ENCODE measurements around the gene MACF1. TPM values are rescaled to one million over a fixed set of nuclear protein-coding genes. Genes with fewer than 3 reads are reported as not detected.

Gene MACF1
- total and polyA plus RNA-seq, 8 donors = 49.8 to 161 (median 89.1) TPM

- no peak for ATAC-seq
- FAIRE-seq = no peak
- Histone ChIP-seq H3K4me3 (no peak overlapping the region), H3K36me3 (no peaks in the 10 kb centered on the region), H3K4me1 (peaks cover 11 to 37% (median 15%) of the 10 kb centered on the region in 3 donors), H3K27ac (no peak overlapping the region), H3K9me3 (no peaks in the 10 kb centered on the region), H3K27me3 (no peaks in the 10 kb centered on the region)
- no peak for DNase-seq
- TF ChIP-seq CTCF (IDR thresholded peaks at IDR 0.05) = no peak
- intact Hi-C loops (cut with DNase I) = no loop called here
- 68 to 73% methylated on average over 1 of the region's 1 CpG for WGBS, 2 donors
Measured at GRCh38 chr1:39266792-39267191, 62.3 kb downstream of the MACF1 start.

GRCh38 chr1:39268112-39268581 is 63.7 kb downstream of the MACF1 start:
- FAIRE-seq (peak; percentile 41), DNase-seq (peak in 2 of 6 donors; percentile 9 to 17)

GRCh38 chr1:39268906-39269305 is 64.4 kb downstream of the MACF1 start:
- TF ChIP-seq CTCF (IDR thresholded peaks at IDR 0.05) = no peak
- no peak overlapping the region for H3K4me3 ChIP-seq
- 82 to 86% methylated on average over 8 of the region's 8 CpGs for WGBS, 2 donors
- H3K27me3 ChIP-seq = no peaks in the 10 kb centered on the region
- H3K4me1 ChIP-seq = peaks cover 24 to 50% (median 25%) of the 10 kb centered on the region in 3 donors
- FAIRE-seq (no peak), DNase-seq (no peak), ATAC-seq (no peak)
- H3K9me3 ChIP-seq = no peaks in the 10 kb centered on the region
- intact Hi-C loops (cut with DNase I) = no loop called here
- H3K27ac ChIP-seq = peak overlapping the region in 2 of 4 donors; percentile 35 to 64
- no peaks in the 10 kb centered on the region for H3K36me3 ChIP-seq

More at GRCh38 chr1:39268112-39268581, 63.7 kb downstream of the MACF1 start:
- 42 to 45% methylated on average over 8 of the region's 8 CpGs for WGBS, 2 donors
- Histone ChIP-seq H3K27ac (peak overlapping the region in 3 of 4 donors; percentile 19 to 64 (median 35)), H3K4me3 (peak overlapping the region in 1 of 4 donors; percentile 15), H3K9me3 (no peaks in the 10 kb centered on the region), H3K27me3 (no peaks in the 10 kb centered on the region), H3K36me3 (no peaks in the 10 kb centered on the region), H3K4me1 (peaks cover 22 to 50% (median 24%) of the 10 kb centered on the region in 3 donors)
- peak in 3 of 4 donors; percentile 43 to 67 (median 61) for ATAC-seq
- intact Hi-C loops (cut with DNase I) = no loop called here
- TF ChIP-seq CTCF (IDR thresholded peaks at IDR 0.05) = no peak

GRCh38 chr1:39269349-39269748 is 64.9 kb downstream of the MACF1 start:
- intact Hi-C loops (cut with DNase I) = no loop called here
- Histone ChIP-seq H3K36me3 (no peaks in the 10 kb centered on the region), H3K9me3 (no peaks in the 10 kb centered on the region), H3K27me3 (no peaks in the 10 kb centered on the region), H3K4me3 (no peak overlapping the region), H3K27ac (no peak overlapping the region), H3K4me1 (peaks cover 25 to 50% (median 28%) of the 10 kb centered on the region in 3 donors)
- DNase-seq (no peak), FAIRE-seq (no peak), ATAC-seq (no peak)
- WGBS, 2 donors = 79 to 86% methylated on average over 2 of the region's 2 CpGs
- TF ChIP-seq CTCF (IDR thresholded peaks at IDR 0.05) = no peak

- no peak for TF ChIP-seq CTCF (IDR thresholded peaks at IDR 0.05)
- Histone ChIP-seq H3K4me1 (peaks cover 25 to 54% (median 28%) of the 10 kb centered on the region in 3 donors), H3K4me3 (no peak overlapping the region), H3K27me3 (no peaks in the 10 kb centered on the region), H3K36me3 (no peaks in the 10 kb centered on the region), H3K9me3 (no peaks in the 10 kb centered on the region), H3K27ac (no peak overlapping the region)
- ATAC-seq (peak in 1 of 4 donors; percentile 6), FAIRE-seq (no peak), DNase-seq (no peak)
- WGBS, 2 donors = 49 to 53% methylated on average over 4 of the region's 4 CpGs
- intact Hi-C loops (cut with DNase I) = no loop called here
Measured at GRCh38 chr1:39269791-39270342, 65.4 kb downstream of the MACF1 start.

All from pancreas (tissue), 10 donors.